ENCODE measurements around the gene WDR31. TPM values are rescaled to one million over a fixed set of nuclear protein-coding genes. Genes with fewer than 3 reads are reported as not detected.

WDR31 gene
- total RNA-seq, 2 donors from 2014 or later: 4.5 to 8.4 TPM

GRCh38 chr9:113278840-113279239 is 61.2 kb downstream of the WDR31 start:
- H3K9me3 Mint-ChIP-seq: no peaks in the 10 kb centered on the region
- H3K36me3 Mint-ChIP-seq (ENCODE audit: low read depth): peaks cover 55% of the 10 kb centered on the region
- peaks cover 4% of the 10 kb centered on the region for H3K4me1 Mint-ChIP-seq
- Histone ChIP-seq H3K27me3 (ENCODE audit: control insufficient read depth, insufficient read depth, low read length, poor library complexity, severe bottlenecking) (no peaks in the 10 kb centered on the region), H3K9me3 (ENCODE audit: control insufficient read depth, low read length) (no peaks in the 10 kb centered on the region), H3K36me3 (ENCODE audit: control insufficient read depth, insufficient read depth, low read length) (peaks cover 64% of the 10 kb centered on the region), H3K4me1 (ENCODE audit: control insufficient read depth, insufficient read depth, low read length) (no peaks in the 10 kb centered on the region), H3K9ac (ENCODE audit: extremely low read depth, low read length, poor library complexity, severe bottlenecking) (no peak overlapping the region), H3K4me3 (ENCODE audit: low read length) (no peak overlapping the region), H3K27ac (ENCODE audit: low read depth, low read length) (no peak overlapping the region)
- no peak overlapping the region for H3K4me3 Mint-ChIP-seq
- no peak for TF ChIP-seq CTCF (conservative IDR thresholded peaks at IDR 0.05)
- DNase-seq: no peak
- WGBS, 2 experiments (ENCODE audit: insufficient coverage in 1 of 2, insufficient read length in 1 of 2): 93 to 100% methylated on average over 2 to 4 of the region's 4 CpGs
- H3K27me3 Mint-ChIP-seq (ENCODE audit: insufficient read depth): no peaks in the 10 kb centered on the region
- H3K27ac Mint-ChIP-seq: no peak overlapping the region

DNA sequence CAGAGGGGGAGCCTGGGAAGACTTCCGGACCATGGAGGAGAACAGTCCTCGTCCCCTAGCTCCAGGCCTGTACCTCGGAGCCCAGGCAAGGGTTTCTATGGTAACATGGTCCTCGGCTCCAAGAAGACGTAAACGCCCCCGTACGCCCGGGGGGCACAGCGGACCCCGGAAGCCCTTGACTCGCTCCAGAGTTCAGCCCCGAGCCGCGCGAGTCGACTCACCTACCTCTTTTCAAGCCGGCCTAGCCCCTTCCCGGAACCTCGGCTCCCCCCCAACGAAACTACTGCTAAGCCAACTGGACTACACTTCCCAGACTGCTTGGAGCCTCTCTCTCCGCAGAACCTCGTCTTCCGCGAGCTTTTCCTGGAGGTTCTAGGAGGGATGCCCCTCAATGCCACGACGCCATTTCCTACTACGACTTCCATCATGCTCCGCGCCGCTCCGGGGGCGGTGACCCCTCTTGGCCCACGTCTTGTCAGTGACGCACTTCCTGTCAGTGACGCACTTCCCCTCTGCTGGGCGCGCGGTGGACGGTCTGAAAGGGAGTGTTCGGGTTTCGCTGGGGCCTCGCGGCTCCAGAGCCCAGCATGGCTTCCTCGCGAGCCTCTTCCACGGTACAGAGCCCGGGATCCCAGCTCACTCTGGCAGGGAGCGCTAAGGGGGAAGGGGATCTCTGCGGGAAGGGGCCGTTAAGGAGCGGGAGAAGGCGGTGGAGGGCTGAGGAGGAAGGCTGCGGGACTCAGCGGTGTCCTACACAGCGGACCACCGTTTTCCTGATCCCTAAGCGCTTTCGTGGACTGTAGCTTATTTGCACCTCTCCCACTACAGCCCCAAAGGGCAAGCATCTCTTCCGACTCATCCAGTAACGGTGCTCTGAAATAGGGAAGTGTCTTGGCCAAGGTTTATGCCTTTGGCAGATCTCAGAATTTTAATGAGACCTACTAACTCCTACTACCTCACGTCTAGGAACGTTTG is 64.6 kb downstream of the WDR31 start, which contains the start of the genes CDC26 and PRPF4:
Gene CDC26 (minus strand): TSS at position 416 of the 975 bp plus-strand sequence. CDS start 3,065 bp downstream, outside the sequence.
Gene PRPF4 (plus strand): TSS at position 502 of the 975 bp plus-strand sequence. CDS start 86 bp downstream, at position 588.
- Mint-ChIP-seq H3K4me1 (peaks cover 4% of the 10 kb centered on the region), H3K36me3 (ENCODE audit: low read depth) (peaks cover 49% of the 10 kb centered on the region), H3K9me3 (no peaks in the 10 kb centered on the region)

More for the DNA sequence above, 64.6 kb downstream of the WDR31 start, which contains the start of the genes CDC26 and PRPF4:
- DNase-seq: peak; percentile 99
- Mint-ChIP-seq H3K27me3 (ENCODE audit: insufficient read depth) (no peaks in the 10 kb centered on the region), H3K4me3 (no peak within 1 kb of the TSS), H3K27ac (no peak within 1 kb of the TSS)
- Histone ChIP-seq H3K4me1 (ENCODE audit: control insufficient read depth, insufficient read depth, low read length) (no peaks in the 10 kb centered on the region), H3K36me3 (ENCODE audit: control insufficient read depth, insufficient read depth, low read length) (peaks cover 62% of the 10 kb centered on the region), H3K27ac (ENCODE audit: low read depth, low read length) (peak within 1 kb of the TSS; percentile 77), H3K4me3 (ENCODE audit: low read length) (peak within 1 kb of the TSS; percentile 93), H3K9ac (ENCODE audit: extremely low read depth, low read length, poor library complexity, severe bottlenecking) (peak within 1 kb of the TSS; percentile 85), H3K9me3 (ENCODE audit: control insufficient read depth, low read length) (no peaks in the 10 kb centered on the region), H3K27me3 (ENCODE audit: control insufficient read depth, insufficient read depth, low read length, poor library complexity, severe bottlenecking) (no peaks in the 10 kb centered on the region)
- WGBS, 2 experiments (ENCODE audit: insufficient coverage in 1 of 2, insufficient read length in 1 of 2): 0% methylated on average over 20 to 63 of the region's 63 CpGs
- TF ChIP-seq CTCF (conservative IDR thresholded peaks at IDR 0.05): no peak

Measured in endodermal cell (in vitro differentiated cells).